ENCODE measurements around the gene KCNE3.

The KCNE3 gene

GRCh38 chr11:74443071-74443864, 24.1 kb downstream of the KCNE3 start:
- DNase-seq, result no peak

GRCh38 chr11:74442636-74443035, 24.7 kb downstream of the KCNE3 start:
- no peak for DNase-seq

GRCh38 chr11:74438681-74439080, 28.7 kb downstream of the KCNE3 start:
- DNase-seq, result no peak

GRCh38 chr11:74437441-74438042, 29.8 kb downstream of the KCNE3 start:
- DNase-seq, result peak; percentile 9

GRCh38 chr11:74434528-74434927, 32.8 kb downstream of the KCNE3 start:
- no peak for DNase-seq

GRCh38 chr11:74429205-74429604, 38.1 kb downstream of the KCNE3 start:
- no peak for DNase-seq

GRCh38 chr11:74427384-74427886, 39.9 kb downstream of the KCNE3 start:
- no peak for DNase-seq

GRCh38 chr11:74425100-74425499, 42.2 kb downstream of the KCNE3 start:
- DNase-seq, result no peak

GRCh38 chr11:74418509-74418895, 48.8 kb downstream of the KCNE3 start:
- DNase-seq, result peak; percentile 73

GRCh38 chr11:74417860-74418508, 49.4 kb downstream of the KCNE3 start:
- DNase-seq, result peak; percentile 32

GRCh38 chr11:74417379-74417804, 50.0 kb downstream of the KCNE3 start:
- DNase-seq, result peak; percentile 35

- peak; percentile 27 for DNase-seq
Measured at GRCh38 chr11:74416974-74417373, 50.4 kb downstream of the KCNE3 start.

GRCh38 chr11:74412733-74413359, 54.5 kb downstream of the KCNE3 start:
- no peak for DNase-seq

- DNase-seq, result no peak
Measured at GRCh38 chr11:74412321-74412720, 55.0 kb downstream of the KCNE3 start.

GRCh38 chr11:74409633-74410032, 57.7 kb downstream of the KCNE3 start:
- no peak for DNase-seq
